GM19468 (cell line): ENCODE measurements around the gene UGGT1.

Experiments
- ATAC-seq: cut with Tn5 transposase; IDR thresholded peaks from one replicate; pipeline ENCODE4 v1.9.1; 2021; ENCODE audit warnings: mild to moderate bottlenecking, moderate library complexity, moderate number of reproducible peaks; ENCODE audit not compliant: unreplicated experiment; ENCODE audit errors: extremely low read depth

UGGT1 gene

GRCh38 chr2:128108166-128108565 is 17.2 kb downstream of the UGGT1 start:
- no peak for ATAC-seq

GRCh38 chr2:128109243-128109642 is 18.2 kb downstream of the UGGT1 start:
- no peak for ATAC-seq

DNA sequence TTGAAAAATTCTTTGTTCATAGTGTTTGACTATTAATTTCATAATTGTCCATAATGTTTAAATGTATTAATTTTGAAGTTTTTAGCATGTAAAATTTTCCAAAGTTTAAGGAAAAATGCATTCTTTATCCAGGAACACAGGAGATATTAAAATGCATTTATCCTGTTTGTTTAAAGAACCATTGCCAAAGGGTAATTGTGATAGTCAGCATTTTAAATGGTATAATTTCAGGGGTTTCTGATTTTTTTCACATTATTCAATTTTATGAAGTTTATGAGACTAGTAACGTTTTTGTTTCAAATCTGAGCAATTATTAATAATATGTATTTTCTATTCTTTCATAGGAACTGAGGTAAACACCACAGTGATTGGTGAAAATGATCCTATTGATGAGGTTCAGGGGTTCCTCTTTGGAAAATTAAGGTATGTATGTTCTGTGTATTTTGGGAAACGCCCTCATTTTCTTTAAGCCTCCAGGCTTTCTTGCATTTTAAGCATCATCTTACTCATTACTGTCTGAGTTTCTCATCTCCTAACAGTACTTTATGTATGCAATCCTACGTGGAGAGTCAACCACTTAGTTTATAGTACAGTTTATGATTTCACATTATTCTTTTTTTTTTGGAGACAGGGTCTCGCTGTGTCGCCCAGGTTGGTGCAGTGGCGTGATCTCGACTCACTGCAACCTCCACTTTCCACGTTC is 25.1 kb downstream of the UGGT1 start:
- no peak for ATAC-seq

DNA sequence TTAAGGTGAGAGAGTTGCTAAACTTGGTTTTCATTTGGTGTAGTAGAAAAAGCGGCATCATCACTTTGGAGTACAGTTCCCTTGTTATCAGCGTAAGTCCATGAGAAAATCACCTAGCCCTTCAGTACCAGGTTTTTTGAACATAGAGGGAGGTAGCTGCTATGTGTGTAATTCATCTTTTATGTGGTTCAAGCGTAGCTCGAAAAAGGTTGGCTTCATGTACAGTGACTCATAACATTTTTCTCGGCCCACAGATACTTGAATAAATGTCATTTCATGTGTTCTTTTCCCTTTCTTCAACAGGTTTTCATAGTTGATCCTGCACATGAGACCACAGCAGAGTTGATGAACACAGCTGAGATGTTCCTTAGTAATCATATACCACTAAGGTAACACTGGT is 43.6 kb downstream of the UGGT1 start:
- no peak for ATAC-seq

DNA sequence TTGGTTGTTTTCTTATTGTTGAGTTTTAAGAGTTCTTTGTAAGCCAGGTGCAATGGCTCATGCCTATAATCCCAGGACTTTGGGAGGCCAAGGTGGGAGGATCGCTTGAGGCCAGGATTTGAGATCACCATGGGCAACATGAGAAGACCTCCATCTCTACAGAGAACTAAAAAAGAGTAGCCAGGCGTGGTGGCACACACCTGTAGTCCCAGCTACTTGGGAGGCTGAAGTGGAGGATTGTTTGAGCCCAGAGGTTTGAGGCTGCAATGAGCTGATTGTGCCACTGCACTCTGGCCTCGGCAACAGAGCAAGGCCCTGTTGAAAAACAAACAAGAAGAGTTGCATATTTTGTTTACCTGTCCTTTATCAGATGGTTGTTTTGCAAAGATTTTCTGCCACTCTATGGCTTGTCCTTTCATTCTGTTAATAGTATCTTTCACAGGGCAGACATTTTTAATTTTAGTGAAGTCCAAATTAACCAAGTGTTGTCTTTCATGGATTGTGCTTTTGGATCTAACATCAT is 46.2 kb downstream of the UGGT1 start:
- no peak for ATAC-seq

DNA sequence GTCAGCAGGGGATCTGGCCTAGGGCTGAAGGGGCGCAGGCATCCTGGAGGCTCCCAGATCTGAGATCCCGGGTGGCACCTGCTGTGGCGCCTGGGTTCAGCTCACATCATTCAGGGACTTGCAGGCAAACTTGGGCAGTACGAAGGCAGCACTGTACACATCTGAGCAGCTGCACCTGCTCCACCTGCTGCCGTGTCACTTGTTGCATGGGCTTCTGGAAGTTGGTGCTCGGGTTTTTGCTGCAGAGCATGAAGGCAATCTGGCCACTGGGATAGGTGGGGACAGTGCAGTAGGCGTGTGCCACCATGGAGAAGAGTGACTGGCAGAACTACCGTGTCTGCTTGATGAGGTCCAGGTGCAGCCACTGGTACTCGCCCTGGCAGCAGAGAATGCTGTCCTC is 48.6 kb downstream of the UGGT1 start:
- no peak for ATAC-seq

GRCh38 chr2:128145651-128146050 is 54.7 kb downstream of the UGGT1 start:
- no peak for ATAC-seq

DNA sequence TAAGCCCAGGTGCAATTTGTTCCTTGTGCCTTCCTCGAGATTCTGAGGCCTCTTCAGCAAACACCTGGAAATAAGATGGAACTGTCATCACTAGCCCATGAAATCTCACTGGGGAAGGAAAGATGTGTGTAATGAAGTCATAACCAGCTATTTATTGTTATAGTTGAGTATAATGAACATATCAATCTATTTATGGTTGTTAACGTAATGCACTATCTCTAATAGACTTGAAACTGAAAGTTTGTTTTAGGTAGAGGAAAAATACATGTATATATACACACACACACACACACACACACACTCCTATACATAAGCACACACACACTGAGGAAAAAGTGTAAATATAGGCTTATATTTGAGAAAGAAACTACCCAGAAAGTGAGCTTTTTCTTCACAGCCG is 62.8 kb downstream of the UGGT1 start:
- ATAC-seq: no peak

DNA sequence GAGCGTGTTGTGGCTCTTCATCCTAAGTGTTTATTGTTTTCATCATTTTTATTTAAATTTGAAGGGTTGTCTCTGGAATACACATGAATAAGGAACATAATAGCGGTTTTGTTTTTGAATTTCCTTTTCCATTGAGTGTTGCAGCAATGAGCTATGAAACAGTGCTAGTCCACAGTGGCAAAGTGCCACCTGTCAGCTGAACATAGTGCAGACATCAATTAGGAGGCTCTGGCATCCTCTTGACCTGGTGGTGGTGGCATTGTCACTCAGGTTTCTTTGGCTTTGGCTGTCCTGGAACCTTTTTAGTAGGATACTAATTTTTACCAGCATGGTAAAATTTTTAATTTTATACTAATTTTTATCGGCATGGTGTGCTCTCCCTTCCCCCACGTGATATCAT is 63.2 kb downstream of the UGGT1 start:
- no peak for ATAC-seq

- no peak for ATAC-seq
Measured at GRCh38 chr2:128155970-128156369, 65.0 kb downstream of the UGGT1 start.

DNA sequence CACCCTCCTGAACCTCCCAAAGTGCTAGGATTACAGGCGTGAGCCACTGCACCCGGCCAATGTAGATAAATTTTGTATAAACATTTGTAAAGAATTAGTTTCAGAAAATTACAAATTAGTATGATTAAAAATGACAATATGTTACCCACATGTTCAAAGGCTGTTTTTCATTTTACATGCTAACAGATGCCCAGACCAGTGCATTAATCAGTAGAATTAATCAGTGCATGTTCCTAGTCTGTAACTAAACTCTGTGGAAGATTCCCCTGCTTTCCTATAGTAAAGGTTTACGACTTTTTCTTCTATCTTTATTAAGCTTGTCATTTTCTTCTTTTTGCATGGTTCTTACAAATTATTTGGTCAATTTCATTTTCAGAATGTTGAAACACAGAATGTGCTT is 65.8 kb downstream of the UGGT1 start:
- ATAC-seq: no peak

GRCh38 chr2:128157644-128158043 is 66.6 kb downstream of the UGGT1 start:
- no peak for ATAC-seq

DNA sequence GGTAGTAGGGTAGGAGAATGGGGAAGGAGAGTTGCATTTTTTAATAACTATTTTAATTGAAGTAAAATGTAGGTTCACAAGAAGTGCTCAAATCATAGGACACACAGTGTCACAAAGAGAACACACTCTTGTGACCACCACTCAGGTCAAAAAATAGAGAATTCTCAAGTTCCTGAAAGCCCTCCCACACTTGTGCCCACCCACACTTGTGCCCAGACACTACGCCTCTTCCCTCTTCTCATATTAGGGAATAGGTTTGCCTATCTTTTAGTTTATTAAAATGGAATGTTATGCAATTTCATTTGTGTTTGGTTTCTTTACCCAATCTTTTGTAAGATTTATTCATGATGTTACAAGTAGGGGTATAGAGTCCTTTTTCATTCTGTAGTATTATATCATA is 67.2 kb downstream of the UGGT1 start:
- ATAC-seq: no peak

DNA sequence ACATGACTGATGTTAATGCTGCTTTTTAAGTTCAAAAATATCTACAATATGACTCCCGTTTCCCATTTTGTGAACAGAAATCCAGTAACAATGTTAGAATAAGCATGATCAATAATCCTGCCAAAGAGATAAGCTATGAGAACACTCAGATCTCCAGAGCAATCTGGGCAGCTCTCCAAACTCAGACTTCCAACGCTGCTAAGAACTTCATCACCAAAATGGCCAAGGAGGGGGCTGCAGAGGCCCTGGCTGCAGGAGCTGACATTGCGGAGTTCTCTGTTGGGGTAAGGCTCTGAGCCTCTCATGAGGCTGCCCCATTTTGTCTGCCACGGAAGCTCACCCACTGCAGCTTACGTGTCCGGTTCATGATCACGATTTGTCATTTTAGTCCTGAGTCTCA is 68.4 kb downstream of the UGGT1 start:
- ATAC-seq: no peak

DNA sequence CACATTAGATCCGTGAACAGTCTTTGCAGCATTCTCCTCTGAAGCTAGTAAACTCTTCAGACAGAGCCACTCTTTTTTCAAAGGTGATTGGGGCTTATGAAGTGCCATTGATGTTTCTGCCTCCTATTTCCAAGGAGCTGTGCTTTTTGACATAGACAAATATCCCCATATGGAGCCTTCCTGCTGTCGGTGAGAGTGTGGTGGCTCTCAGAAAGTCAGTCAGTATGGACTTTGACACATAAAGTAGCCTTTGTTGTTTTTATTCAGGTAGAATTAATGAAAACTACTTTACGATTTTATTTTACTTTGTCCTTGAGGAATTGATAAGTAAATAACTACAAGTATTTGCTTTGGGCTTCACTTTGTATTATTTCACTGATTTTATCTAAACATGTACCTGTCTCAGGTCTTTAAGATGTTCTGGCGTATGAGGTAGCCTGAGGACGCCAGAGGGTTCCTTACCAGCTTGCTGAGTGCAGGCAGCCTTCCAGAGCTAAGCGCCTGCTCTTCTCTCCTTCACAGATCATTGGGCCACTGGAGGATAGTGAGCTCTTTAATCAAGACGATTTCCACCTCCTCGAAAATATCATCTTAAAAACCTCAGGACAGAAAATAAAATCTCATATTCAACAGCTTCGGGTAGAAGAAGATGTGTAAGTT is 69.7 kb downstream of the UGGT1 start:
- no peak for ATAC-seq

GRCh38 chr2:128162266-128162665 is 71.3 kb downstream of the UGGT1 start:
- no peak for ATAC-seq

DNA sequence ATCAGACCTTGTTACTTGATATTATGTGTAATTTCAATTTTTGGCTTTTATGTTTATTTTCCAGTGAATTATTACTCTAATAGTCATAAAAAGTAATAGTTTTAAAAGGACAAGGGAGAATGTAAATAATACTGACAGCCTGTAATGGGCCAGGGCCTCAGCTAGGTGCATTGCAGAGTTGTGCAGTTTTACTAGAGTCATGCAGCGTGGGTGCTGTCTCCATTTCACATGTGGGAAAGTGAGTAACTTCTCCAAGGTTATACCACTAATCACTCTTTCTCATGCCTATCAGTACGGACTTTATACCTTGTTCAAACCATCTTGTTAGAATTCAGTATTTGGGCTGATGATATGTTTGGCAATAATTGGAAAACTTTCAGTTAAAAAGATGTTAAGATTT is 73.3 kb downstream of the UGGT1 start:
- ATAC-seq: no peak

- ATAC-seq: no peak
Measured at GRCh38 chr2:128166746-128167353, 75.8 kb downstream of the UGGT1 start.

- ATAC-seq: no peak
Measured at GRCh38 chr2:128169094-128169493, 78.1 kb downstream of the UGGT1 start.

DNA sequence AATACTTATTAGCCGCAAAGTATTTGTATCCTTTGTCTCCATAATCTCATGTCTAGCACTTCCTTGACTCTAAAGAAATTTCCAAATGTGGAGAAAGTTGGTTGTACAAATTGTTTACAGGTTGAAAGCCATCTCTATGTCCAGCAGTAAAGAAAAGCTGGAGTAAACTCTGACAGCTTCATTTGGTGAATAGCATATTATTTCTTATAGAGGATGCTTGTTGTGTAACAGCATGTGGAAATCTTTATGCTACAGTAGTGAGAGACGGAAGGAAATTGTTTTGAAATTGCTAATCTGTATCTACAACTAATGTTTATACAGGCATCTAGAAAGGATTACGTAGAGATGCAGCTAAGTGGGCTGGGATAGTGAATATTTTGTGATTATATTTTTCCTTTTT is 78.5 kb downstream of the UGGT1 start:
- no peak for ATAC-seq

GRCh38 chr2:128169933-128170709 is 79.1 kb downstream of the UGGT1 start:
- no peak for ATAC-seq
